GM19193 (cell line): ENCODE data around the gene GNB1.

Source experiments
- POLR2A ChIP-seq: IDR thresholded peaks from 4 replicates; pipeline ENCODE4 v1.6.1; 2011; ENCODE audit not compliant: insufficient read depth, insufficient read length; ENCODE audit errors: extremely low read depth

Gene GNB1

GRCh38 chr1:1785666-1786065 lies 105.2 kb downstream of the GNB1 start:
- TF ChIP-seq POLR2A = no peak

- TF ChIP-seq POLR2A = no peak
Observed at GRCh38 chr1:1784933-1785332, 106.0 kb downstream of the GNB1 start.

- peak; percentile 12 for TF ChIP-seq POLR2A
Observed at GRCh38 chr1:1783320-1783719, 107.6 kb downstream of the GNB1 start.

- TF ChIP-seq POLR2A = peak; percentile 42
Observed at GRCh38 chr1:1782399-1783221, 108.3 kb downstream of the GNB1 start.

- no peak for TF ChIP-seq POLR2A
Observed at GRCh38 chr1:1781526-1781903, 109.4 kb downstream of the GNB1 start.

GRCh38 chr1:1780598-1781525 lies 110.0 kb downstream of the GNB1 start:
- TF ChIP-seq POLR2A = peak; percentile 16

- peak; percentile 65 for TF ChIP-seq POLR2A
Observed at GRCh38 chr1:1779691-1780597, 110.9 kb downstream of the GNB1 start.

GRCh38 chr1:1779320-1779675 lies 111.6 kb downstream of the GNB1 start:
- TF ChIP-seq POLR2A = no peak

GRCh38 chr1:1778663-1779319 lies 112.1 kb downstream of the GNB1 start:
- TF ChIP-seq POLR2A = peak; percentile 59

- peak; percentile 63 for TF ChIP-seq POLR2A
Observed at GRCh38 chr1:1777950-1778662, 112.8 kb downstream of the GNB1 start, which contains the start of gene NADK. TSS of gene NADK (minus strand) at chr1:1778470. CDS start at chr1:1765406, 13,064 bp downstream.

- no peak for TF ChIP-seq POLR2A
Observed at GRCh38 chr1:1777583-1777899, 113.3 kb downstream of the GNB1 start.

- TF ChIP-seq POLR2A = no peak
Observed at GRCh38 chr1:1776672-1777582, 114.0 kb downstream of the GNB1 start.
